ENCODE measurements around the gene COL13A1.

The COL13A1 gene

GRCh38 chr10:69951658-69952057 is 150.0 kb downstream of the COL13A1 start:
- no peak overlapping the region for H3K27ac ChIP-seq (ENCODE audit: low read depth, low read length, poor library complexity, severe bottlenecking)
- H3K27me3 ChIP-seq (ENCODE audit: insufficient read depth, low read length) = peaks cover 4% of the 10 kb centered on the region
- H2AFZ ChIP-seq (ENCODE audit: low read length) = no peak overlapping the region
- H3K4me3 ChIP-seq (ENCODE audit: low read depth, low read length, poor library complexity, severe bottlenecking) = no peak overlapping the region
- H3K36me3 ChIP-seq (ENCODE audit: insufficient read depth, low read length) = no peaks in the 10 kb centered on the region
- no peaks in the 10 kb centered on the region for H3K79me2 ChIP-seq (ENCODE audit: insufficient read depth, low read length)
- no peaks in the 10 kb centered on the region for H3K9me3 ChIP-seq (ENCODE audit: low read length)
- H3K4me1 ChIP-seq (ENCODE audit: insufficient read depth, low read length, severe bottlenecking) = no peaks in the 10 kb centered on the region
- TF ChIP-seq EZH2 (IDR thresholded peaks at IDR 0.05; ENCODE audit: borderline replicate concordance, low read length) = no peak
- TF ChIP-seq CTCF (IDR thresholded peaks at IDR 0.05; ENCODE audit: low read length) = no peak
- no peak overlapping the region for H3K4me2 ChIP-seq (ENCODE audit: low read length)
- no peak overlapping the region for H3K9ac ChIP-seq (ENCODE audit: low read length)
- no peaks in the 10 kb centered on the region for H3K9me2 ChIP-seq (ENCODE audit: low read depth, low read length)
- no peaks in the 10 kb centered on the region for H3F3A ChIP-seq (ENCODE audit: insufficient read depth, low read length)
- H4K20me1 ChIP-seq (ENCODE audit: insufficient read depth, low read length) = no peaks in the 10 kb centered on the region

- Histone ChIP-seq H3K36me3 (ENCODE audit: insufficient read depth, low read length) (no peaks in the 10 kb centered on the region), H3K4me1 (ENCODE audit: insufficient read depth, low read length, severe bottlenecking) (no peaks in the 10 kb centered on the region), H4K20me1 (ENCODE audit: insufficient read depth, low read length) (no peaks in the 10 kb centered on the region), H3K79me2 (ENCODE audit: insufficient read depth, low read length) (no peaks in the 10 kb centered on the region), H3F3A (ENCODE audit: insufficient read depth, low read length) (no peaks in the 10 kb centered on the region), H3K9ac (ENCODE audit: low read length) (no peak overlapping the region), H3K27ac (ENCODE audit: low read depth, low read length, poor library complexity, severe bottlenecking) (no peak overlapping the region), H3K9me2 (ENCODE audit: low read depth, low read length) (no peaks in the 10 kb centered on the region), H3K27me3 (ENCODE audit: insufficient read depth, low read length) (peaks cover 1% of the 10 kb centered on the region), H3K9me3 (ENCODE audit: low read length) (no peaks in the 10 kb centered on the region), H3K4me3 (ENCODE audit: low read depth, low read length, poor library complexity, severe bottlenecking) (no peak overlapping the region), H3K4me2 (ENCODE audit: low read length) (no peak overlapping the region), H2AFZ (ENCODE audit: low read length) (no peak overlapping the region)
- TF ChIP-seq EZH2 (IDR thresholded peaks at IDR 0.05; ENCODE audit: borderline replicate concordance, low read length) (no peak), CTCF (IDR thresholded peaks at IDR 0.05; ENCODE audit: low read length) (no peak)
Observed at GRCh38 chr10:69952069-69952800, 150.5 kb downstream of the COL13A1 start.

GRCh38 chr10:69952821-69953221 is 151.1 kb downstream of the COL13A1 start:
- Histone ChIP-seq H3F3A (ENCODE audit: insufficient read depth, low read length) (no peaks in the 10 kb centered on the region), H3K4me1 (ENCODE audit: insufficient read depth, low read length, severe bottlenecking) (no peaks in the 10 kb centered on the region), H3K27me3 (ENCODE audit: insufficient read depth, low read length) (no peaks in the 10 kb centered on the region; the same call in none of the 2 replicates), H3K36me3 (ENCODE audit: insufficient read depth, low read length) (no peaks in the 10 kb centered on the region), H2AFZ (ENCODE audit: low read length) (no peak overlapping the region), H4K20me1 (ENCODE audit: insufficient read depth, low read length) (no peaks in the 10 kb centered on the region), H3K79me2 (ENCODE audit: insufficient read depth, low read length) (no peaks in the 10 kb centered on the region), H3K9me3 (ENCODE audit: low read length) (no peaks in the 10 kb centered on the region), H3K9me2 (ENCODE audit: low read depth, low read length) (no peaks in the 10 kb centered on the region), H3K9ac (ENCODE audit: low read length) (no peak overlapping the region), H3K27ac (ENCODE audit: low read depth, low read length, poor library complexity, severe bottlenecking) (no peak overlapping the region), H3K4me3 (ENCODE audit: low read depth, low read length, poor library complexity, severe bottlenecking) (no peak overlapping the region), H3K4me2 (ENCODE audit: low read length) (no peak overlapping the region)
- TF ChIP-seq EZH2 (IDR thresholded peaks at IDR 0.05; ENCODE audit: borderline replicate concordance, low read length) = no peak
- no peak for TF ChIP-seq CTCF (IDR thresholded peaks at IDR 0.05; ENCODE audit: low read length)
